ENCODE data around the gene CNTLN. TPM values are rescaled to one million over a fixed set of nuclear protein-coding genes. Genes with fewer than 3 reads are reported as not detected.

Gene CNTLN
- total RNA-seq, 4 donors from 2014 or later, result 3.9 to 39.6 (median 7.4) TPM

DNA sequence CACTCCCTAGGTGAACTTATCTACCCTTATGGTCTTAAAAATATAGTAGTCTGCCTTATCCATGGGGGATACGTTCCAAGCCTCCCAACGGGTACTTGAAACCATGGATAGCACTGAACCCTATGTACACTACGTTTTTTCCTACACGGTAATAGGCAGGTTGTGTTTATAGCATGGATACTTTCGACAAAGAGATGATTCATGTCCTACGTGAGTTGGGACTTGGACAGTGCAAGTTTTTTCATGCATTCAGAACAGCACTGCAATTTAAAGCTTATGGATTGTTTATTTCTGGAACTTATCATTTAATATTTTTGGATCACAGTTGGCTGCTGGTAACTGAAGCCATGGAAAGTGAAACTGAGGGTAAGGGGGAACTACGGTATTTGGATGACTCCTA, 88.1 kb downstream of the CNTLN start:
- Histone ChIP-seq H3K27ac (no peak overlapping the region), H3K9me3 (no peaks in the 10 kb centered on the region), H3K4me1 (no peaks in the 10 kb centered on the region), H3K4me3 (no peak overlapping the region), H3K27me3 (no peaks in the 10 kb centered on the region), H3K36me3 (no peaks in the 10 kb centered on the region)
- TF ChIP-seq POLR2A (IDR thresholded peaks at IDR 0.05), result no peak
- TF ChIP-seq, protein P1, sequence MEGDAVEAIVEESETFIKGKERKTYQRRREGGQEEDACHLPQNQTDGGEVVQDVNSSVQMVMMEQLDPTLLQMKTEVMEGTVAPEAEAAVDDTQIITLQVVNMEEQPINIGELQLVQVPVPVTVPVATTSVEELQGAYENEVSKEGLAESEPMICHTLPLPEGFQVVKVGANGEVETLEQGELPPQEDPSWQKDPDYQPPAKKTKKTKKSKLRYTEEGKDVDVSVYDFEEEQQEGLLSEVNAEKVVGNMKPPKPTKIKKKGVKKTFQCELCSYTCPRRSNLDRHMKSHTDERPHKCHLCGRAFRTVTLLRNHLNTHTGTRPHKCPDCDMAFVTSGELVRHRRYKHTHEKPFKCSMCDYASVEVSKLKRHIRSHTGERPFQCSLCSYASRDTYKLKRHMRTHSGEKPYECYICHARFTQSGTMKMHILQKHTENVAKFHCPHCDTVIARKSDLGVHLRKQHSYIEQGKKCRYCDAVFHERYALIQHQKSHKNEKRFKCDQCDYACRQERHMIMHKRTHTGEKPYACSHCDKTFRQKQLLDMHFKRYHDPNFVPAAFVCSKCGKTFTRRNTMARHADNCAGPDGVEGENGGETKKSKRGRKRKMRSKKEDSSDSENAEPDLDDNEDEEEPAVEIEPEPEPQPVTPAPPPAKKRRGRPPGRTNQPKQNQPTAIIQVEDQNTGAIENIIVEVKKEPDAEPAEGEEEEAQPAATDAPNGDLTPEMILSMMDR (IDR thresholded peaks at IDR 0.05), result no peak
- no peak for DNase-seq

DNA sequence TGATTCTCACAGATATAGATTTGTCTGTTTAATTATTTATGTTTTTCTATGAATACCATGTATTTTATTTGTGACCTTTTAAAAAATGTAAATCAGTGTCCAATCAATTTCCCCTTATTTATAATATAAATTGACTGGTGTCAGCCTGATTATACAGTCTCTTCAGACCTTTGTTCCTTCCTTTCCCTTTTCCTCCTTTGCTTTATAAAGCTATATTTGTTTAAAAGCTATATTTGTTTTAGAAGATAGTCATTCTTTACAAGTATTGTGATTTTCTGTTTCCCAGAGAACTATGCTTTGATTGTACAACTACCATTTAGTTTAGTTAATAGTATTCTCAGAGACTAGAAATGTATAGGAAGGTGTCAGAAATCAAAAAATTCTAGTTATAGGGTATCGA, 90.6 kb downstream of the CNTLN start:
- no peak for DNase-seq
- H3K27ac ChIP-seq, result no peak overlapping the region
- no peaks in the 10 kb centered on the region for H3K4me1 ChIP-seq
- no peaks in the 10 kb centered on the region for H3K36me3 ChIP-seq
- H3K27me3 ChIP-seq, result no peaks in the 10 kb centered on the region
- TF ChIP-seq, protein P1 (IDR thresholded peaks at IDR 0.05), result no peak
- no peak for TF ChIP-seq POLR2A (IDR thresholded peaks at IDR 0.05)
- H3K9me3 ChIP-seq, result no peaks in the 10 kb centered on the region
- no peak overlapping the region for H3K4me3 ChIP-seq

DNA sequence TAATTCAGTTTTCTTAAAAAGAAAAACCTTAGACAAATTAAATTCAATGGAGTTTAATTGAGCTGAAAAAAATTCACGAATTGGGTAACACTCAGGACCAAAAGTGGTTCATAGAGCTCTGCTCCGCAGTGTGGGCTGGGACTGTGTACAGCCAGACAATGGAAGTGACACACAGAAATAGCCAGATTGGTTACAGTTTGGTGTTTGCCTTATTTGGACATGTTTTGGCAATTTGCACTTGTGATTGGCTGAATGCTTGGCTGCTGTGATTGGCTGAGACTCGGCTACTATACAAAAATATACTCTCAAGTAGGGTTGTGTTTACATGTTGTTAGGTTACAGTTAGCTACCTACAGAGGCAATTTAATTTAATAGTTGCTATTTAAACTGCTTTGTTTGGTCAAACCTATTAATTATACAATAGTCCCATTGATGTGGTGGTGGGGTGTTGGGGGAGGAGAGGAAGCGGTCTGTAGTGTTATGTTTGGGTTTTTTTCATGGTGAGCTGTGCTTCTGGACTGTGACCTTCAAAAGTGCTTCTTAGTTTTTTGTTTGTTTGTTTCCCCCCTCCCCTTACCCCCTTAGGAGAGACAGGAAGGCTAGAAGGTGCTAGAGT, 95.2 kb downstream of the CNTLN start:
- H3K4me1 ChIP-seq, result no peaks in the 10 kb centered on the region
- no peak overlapping the region for H3K27ac ChIP-seq
- DNase-seq, result no peak
- no peak overlapping the region for H3K4me3 ChIP-seq
- H3K36me3 ChIP-seq, result no peaks in the 10 kb centered on the region
- TF ChIP-seq, protein P1 (IDR thresholded peaks at IDR 0.05), result no peak
- no peak for TF ChIP-seq POLR2A (IDR thresholded peaks at IDR 0.05)
- H3K9me3 ChIP-seq, result no peaks in the 10 kb centered on the region
- H3K27me3 ChIP-seq, result no peaks in the 10 kb centered on the region

DNA sequence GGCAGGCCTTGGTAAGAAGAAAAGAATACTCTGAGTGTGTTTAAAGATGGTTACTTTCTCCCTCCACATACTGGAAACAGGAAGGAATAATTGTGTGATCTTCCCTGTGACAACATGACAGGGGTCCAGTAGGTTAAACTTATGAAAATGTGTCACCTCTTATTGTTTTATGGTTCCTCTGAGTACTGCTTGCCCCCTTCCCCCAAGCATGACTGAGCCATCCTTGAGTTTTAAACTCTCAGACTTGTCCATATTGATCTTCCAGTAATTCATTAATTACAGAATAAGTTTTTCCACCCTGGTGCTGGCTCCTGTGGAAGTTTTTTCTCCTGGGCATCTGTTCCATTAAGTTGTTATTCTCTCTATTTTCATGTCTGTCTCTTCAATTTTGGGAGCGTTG, 95.8 kb downstream of the CNTLN start:
- no peak for DNase-seq

DNA sequence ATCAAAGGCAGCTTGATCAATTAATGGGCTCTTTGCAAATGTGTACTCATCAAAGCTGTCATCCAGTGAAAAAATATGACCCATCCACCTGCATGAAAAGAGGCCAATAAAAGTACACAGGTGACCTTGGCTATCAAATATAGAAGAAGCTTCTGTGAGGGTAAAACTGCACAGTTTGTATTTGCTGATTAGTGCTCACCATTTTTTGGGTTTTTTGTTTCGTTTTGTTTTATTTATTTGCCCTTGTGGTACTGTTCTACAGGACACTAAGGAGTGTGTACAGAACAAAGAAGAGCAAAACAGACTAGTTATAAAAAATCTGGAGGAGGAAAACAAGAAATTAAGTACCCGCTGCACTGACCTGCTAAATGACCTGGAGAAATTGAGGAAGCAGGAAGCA, 101.3 kb downstream of the CNTLN start:
- Histone ChIP-seq H3K4me1 (no peaks in the 10 kb centered on the region), H3K4me3 (no peak overlapping the region), H3K27ac (no peak overlapping the region), H3K27me3 (no peaks in the 10 kb centered on the region), H3K36me3 (no peaks in the 10 kb centered on the region), H3K9me3 (no peaks in the 10 kb centered on the region)
- DNase-seq, result no peak
- TF ChIP-seq POLR2A (IDR thresholded peaks at IDR 0.05), result no peak
- TF ChIP-seq, protein P1 (IDR thresholded peaks at IDR 0.05), result no peak

More for the DNA sequence above, 95.8 kb downstream of the CNTLN start:
- H3K9me3 ChIP-seq, result no peaks in the 10 kb centered on the region
- H3K4me3 ChIP-seq, result no peak overlapping the region
- no peak overlapping the region for H3K27ac ChIP-seq
- TF ChIP-seq POLR2A (IDR thresholded peaks at IDR 0.05), result no peak
- TF ChIP-seq, protein P1 (IDR thresholded peaks at IDR 0.05), result no peak
- no peaks in the 10 kb centered on the region for H3K27me3 ChIP-seq
- no peaks in the 10 kb centered on the region for H3K4me1 ChIP-seq
- H3K36me3 ChIP-seq, result no peaks in the 10 kb centered on the region

DNA sequence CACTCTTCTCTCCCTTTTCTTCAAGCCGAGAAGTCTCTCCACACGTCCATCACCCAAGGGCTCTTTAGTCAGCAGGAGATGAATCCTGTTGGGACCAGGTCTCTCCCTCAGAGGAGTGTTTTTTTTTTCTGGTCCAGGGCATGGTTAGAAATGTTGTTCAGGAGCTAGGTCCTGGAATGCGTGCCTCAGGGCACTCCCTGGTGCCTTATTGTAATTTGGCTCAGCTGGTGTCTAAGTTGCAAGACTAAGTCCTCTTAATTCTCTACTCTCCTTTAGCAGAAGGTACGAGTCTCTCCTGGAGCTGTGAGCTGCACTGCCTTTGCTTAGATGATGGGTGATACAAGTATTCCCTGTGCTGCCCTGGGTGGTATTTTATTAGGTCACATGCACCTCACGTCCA, 111.9 kb downstream of the CNTLN start:
- Histone ChIP-seq H3K9me3 (peaks cover 0 to 8% (median 0%) of the 10 kb centered on the region in 4 donors), H3K27ac (no peak overlapping the region), H3K4me1 (no peaks in the 10 kb centered on the region), H3K4me3 (no peak overlapping the region), H3K36me3 (no peaks in the 10 kb centered on the region), H3K27me3 (no peaks in the 10 kb centered on the region)
- DNase-seq, result no peak
- TF ChIP-seq, protein P1 (IDR thresholded peaks at IDR 0.05), result no peak
- no peak for TF ChIP-seq POLR2A (IDR thresholded peaks at IDR 0.05)
